ENCODE data around the gene VIM.

VIM gene

DNA sequence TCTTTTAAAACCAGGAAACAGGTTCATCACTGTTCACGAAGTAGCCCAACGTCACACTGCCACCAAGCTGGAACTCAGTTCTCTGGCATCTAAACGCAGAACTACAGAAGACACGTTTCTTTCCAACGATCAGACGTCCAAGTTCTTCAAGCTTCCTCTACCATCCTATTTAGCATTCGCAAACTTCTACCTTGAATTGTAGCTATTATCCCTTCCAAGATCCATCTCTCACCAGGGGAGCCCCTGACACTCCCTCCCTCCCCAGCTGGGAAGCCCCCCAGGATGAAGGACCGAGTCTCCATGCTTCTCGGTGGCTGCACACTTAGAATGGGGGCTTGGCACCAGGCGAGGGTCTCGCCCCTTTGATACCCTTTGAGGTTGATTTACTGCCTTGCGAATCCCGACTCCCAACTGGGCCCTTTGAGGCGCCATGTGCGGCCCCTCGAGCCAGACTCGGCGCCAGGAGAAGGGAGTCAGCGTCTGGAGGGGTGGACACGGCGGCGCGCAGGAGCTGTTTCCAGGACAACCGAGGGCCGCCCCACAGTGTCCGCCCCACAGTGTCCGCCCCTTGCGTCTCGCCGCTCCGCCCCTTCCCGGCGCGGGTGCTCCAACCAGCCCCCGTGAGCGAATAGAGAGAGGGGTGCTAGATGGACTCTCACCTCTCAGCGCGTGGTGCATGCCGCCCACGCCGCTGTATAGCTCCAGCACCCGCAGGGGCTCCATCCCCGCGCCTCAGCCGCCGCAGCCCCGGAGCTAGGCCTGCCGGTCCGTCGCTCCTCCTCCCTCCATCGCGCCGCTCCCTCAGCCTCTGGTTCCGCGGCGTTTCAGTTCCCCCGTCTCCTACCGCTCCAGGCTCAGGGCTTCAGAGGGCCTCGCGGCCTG, 26.9 kb upstream of the VIM start, which contains the start of gene TRDMT1:
Gene TRDMT1 (minus strand): TSS at position 761 of the 882 bp plus-strand sequence. CDS start 38 bp downstream, at position 723.
- Histone ChIP-seq H3K27me3 (ENCODE audit: control insufficient read depth, insufficient read depth, low read length) (no peaks in the 10 kb centered on the region), H3K4me1 (peaks cover 8% of the 10 kb centered on the region), H3K9me3 (ENCODE audit: control insufficient read depth, low read length) (no peaks in the 10 kb centered on the region), H2AFZ (peak within 1 kb of the TSS; percentile 98), H3K27ac (peak within 1 kb of the TSS; percentile 96), H3K79me2 (no peaks in the 10 kb centered on the region), H3K9ac (no peak within 1 kb of the TSS), H3K36me3 (ENCODE audit: control insufficient read depth, insufficient read depth, low read length) (no peaks in the 10 kb centered on the region), H3K4me2 (ENCODE audit: low read length) (peak within 1 kb of the TSS; percentile 97), H3K4me3 (ENCODE audit: low read depth, low read length) (peak within 1 kb of the TSS; percentile 86)
- TF ChIP-seq, protein P1, sequence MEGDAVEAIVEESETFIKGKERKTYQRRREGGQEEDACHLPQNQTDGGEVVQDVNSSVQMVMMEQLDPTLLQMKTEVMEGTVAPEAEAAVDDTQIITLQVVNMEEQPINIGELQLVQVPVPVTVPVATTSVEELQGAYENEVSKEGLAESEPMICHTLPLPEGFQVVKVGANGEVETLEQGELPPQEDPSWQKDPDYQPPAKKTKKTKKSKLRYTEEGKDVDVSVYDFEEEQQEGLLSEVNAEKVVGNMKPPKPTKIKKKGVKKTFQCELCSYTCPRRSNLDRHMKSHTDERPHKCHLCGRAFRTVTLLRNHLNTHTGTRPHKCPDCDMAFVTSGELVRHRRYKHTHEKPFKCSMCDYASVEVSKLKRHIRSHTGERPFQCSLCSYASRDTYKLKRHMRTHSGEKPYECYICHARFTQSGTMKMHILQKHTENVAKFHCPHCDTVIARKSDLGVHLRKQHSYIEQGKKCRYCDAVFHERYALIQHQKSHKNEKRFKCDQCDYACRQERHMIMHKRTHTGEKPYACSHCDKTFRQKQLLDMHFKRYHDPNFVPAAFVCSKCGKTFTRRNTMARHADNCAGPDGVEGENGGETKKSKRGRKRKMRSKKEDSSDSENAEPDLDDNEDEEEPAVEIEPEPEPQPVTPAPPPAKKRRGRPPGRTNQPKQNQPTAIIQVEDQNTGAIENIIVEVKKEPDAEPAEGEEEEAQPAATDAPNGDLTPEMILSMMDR (IDR thresholded peaks at IDR 0.05), result peak; percentile 32

DNA sequence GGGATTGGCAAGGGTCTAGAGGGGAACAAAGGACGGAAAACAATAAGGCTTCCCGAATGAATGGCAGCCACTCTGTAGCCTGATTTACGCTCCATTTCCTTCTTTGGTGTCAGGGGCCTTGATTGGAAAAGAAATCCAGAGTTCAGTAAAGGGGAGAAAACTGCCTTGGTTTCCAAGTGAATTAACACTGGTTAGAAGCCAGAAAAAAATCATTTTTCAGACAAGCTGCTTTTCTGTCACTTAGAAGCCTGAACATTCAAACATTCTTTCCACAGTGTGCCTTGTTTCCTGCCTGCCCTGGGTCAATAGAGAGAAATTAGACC, 26.3 kb upstream of the VIM start:
- TF ChIP-seq, protein P1 (IDR thresholded peaks at IDR 0.05), result no peak
- peak overlapping the region; percentile 97 for H3K4me2 ChIP-seq (ENCODE audit: low read length)
- H3K36me3 ChIP-seq (ENCODE audit: control insufficient read depth, insufficient read depth, low read length), result no peaks in the 10 kb centered on the region
- H3K9ac ChIP-seq, result no peak overlapping the region
- no peaks in the 10 kb centered on the region for H3K79me2 ChIP-seq
- peak overlapping the region; percentile 86 for H3K4me3 ChIP-seq (ENCODE audit: low read depth, low read length)
- H3K27ac ChIP-seq, result peak overlapping the region; percentile 96
- no peaks in the 10 kb centered on the region for H3K9me3 ChIP-seq (ENCODE audit: control insufficient read depth, low read length)
- no peaks in the 10 kb centered on the region for H3K27me3 ChIP-seq (ENCODE audit: control insufficient read depth, insufficient read depth, low read length)
- peak overlapping the region; percentile 98 for H2AFZ ChIP-seq
- H3K4me1 ChIP-seq, result peaks cover 8% of the 10 kb centered on the region

DNA sequence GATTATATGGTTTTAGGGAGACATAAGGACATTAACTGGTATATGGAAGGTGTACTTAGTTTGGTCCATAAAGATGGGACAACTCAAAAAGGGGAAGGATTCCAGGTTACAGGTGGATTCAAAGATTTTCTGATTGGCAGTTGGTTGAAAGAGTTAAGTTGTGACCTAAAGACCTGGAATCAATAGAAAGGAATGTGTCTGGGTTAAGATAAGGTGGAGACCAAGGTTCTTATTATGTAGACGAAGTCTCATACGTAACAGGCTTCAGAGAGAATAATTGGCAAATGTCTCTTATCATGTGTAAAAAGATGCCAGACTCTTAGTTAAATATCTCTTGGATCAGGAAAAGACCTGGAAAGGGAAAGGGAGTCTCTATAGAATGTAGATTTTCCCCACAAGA, 25.5 kb upstream of the VIM start:
- Histone ChIP-seq H3K79me2 (no peaks in the 10 kb centered on the region), H3K27ac (no peak overlapping the region), H3K27me3 (ENCODE audit: control insufficient read depth, insufficient read depth, low read length) (no peaks in the 10 kb centered on the region), H3K36me3 (ENCODE audit: control insufficient read depth, insufficient read depth, low read length) (no peaks in the 10 kb centered on the region), H3K4me2 (ENCODE audit: low read length) (no peak overlapping the region), H3K4me3 (ENCODE audit: low read depth, low read length) (no peak overlapping the region), H2AFZ (peak overlapping the region; percentile 98), H3K4me1 (peaks cover 8% of the 10 kb centered on the region), H3K9me3 (ENCODE audit: control insufficient read depth, low read length) (no peaks in the 10 kb centered on the region), H3K9ac (no peak overlapping the region)
- TF ChIP-seq, protein P1 (IDR thresholded peaks at IDR 0.05), result no peak

DNA sequence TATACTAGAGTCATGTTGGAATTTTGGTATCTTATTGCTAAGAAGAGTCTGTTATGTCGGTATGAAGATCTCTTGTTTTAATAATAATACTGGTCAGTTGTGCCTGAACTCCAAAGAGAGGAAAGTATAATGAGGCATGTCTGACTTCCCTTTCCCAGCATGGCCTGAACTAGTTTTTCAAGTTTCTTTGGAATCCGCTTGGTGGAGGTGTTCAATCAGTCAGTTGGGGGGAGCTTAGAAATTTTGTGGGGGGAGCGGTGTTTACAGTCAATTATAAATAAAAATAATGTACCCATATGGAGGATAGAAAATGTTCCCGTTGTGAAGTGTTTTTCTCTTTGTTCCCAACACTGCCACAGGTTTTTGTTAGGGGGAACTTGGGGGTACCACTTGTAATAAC, 25.0 kb upstream of the VIM start:
- H3K4me2 ChIP-seq (ENCODE audit: low read length), result no peak overlapping the region
- peaks cover 8% of the 10 kb centered on the region for H3K4me1 ChIP-seq
- no peaks in the 10 kb centered on the region for H3K27me3 ChIP-seq (ENCODE audit: control insufficient read depth, insufficient read depth, low read length)
- TF ChIP-seq, protein P1 (IDR thresholded peaks at IDR 0.05), result no peak
- H2AFZ ChIP-seq, result peak overlapping the region; percentile 1
- H3K4me3 ChIP-seq (ENCODE audit: low read depth, low read length), result no peak overlapping the region
- no peaks in the 10 kb centered on the region for H3K79me2 ChIP-seq
- no peak overlapping the region for H3K9ac ChIP-seq
- no peaks in the 10 kb centered on the region for H3K9me3 ChIP-seq (ENCODE audit: control insufficient read depth, low read length)
- H3K27ac ChIP-seq, result no peak overlapping the region
- H3K36me3 ChIP-seq (ENCODE audit: control insufficient read depth, insufficient read depth, low read length), result no peaks in the 10 kb centered on the region

DNA sequence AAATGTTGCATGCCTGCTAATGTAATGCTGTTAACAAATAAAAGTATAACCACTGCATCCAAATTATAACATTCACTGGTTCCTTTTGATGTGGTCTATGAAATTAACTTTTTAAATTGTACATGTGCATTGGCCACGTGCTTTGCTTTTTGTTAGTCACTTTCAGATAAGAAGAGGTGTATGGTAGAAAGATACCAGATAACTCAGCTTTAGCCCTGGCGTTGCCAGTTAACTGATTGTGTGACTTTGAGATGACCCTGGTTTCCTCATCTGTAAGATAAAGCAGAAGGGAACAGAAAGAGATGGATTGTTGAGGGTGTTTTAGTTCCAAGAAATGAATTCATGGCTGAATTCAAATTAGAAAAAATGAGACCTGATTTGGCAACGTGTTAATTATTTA, 24.6 kb upstream of the VIM start:
- Histone ChIP-seq H3K36me3 (ENCODE audit: control insufficient read depth, insufficient read depth, low read length) (no peaks in the 10 kb centered on the region), H3K9me3 (ENCODE audit: control insufficient read depth, low read length) (no peaks in the 10 kb centered on the region), H3K27ac (no peak overlapping the region), H3K4me1 (peaks cover 8% of the 10 kb centered on the region), H3K9ac (no peak overlapping the region), H3K27me3 (ENCODE audit: control insufficient read depth, insufficient read depth, low read length) (no peaks in the 10 kb centered on the region), H3K4me2 (ENCODE audit: low read length) (no peak overlapping the region), H3K79me2 (no peaks in the 10 kb centered on the region), H3K4me3 (ENCODE audit: low read depth, low read length) (no peak overlapping the region), H2AFZ (peak overlapping the region; percentile 10)
- TF ChIP-seq, protein P1 (IDR thresholded peaks at IDR 0.05), result no peak

Data from parathyroid adenoma (tissue), 2 donors.